NCI-H1930 (cell line): Measurements from ENCODE around the gene MAPK8IP2.

Source experiments
- DNase-seq, 2 experiments: peaks; one replicate each; lab custom pipeline; 2025; lab: John Stamatoyannopoulos, UW

Gene MAPK8IP2

GRCh38 chr22:50600538-50600937, at the start of gene MAPK8IP2:
Gene MAPK8IP2, plus strand, starts transcription at chr22:50600793. Its CDS starts 26 bp downstream, at chr22:50600819.
- peak; percentile 41 to 63 for DNase-seq

GRCh38 chr22:50551160-50551752, 49.3 kb upstream of the MAPK8IP2 start:
- no peak for DNase-seq

DNA sequence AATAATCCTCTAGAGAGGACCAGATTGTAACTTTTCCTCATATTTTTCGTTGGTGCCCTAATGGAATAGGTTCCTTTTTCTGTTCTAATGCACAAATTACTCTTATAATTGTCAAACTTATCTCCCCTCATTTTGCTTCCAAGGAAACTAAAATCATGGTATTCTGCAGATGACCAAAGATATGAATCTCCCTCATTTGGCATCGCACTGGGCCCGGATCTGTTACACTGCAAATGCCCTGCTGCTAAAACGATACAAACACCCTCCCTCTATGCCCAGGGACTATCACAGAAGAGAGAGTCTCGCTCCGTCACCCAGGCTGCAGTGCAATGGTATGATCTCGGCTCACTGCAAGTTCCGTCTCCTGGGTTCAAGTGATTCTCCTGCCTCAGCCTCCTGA, 47.3 kb upstream of the MAPK8IP2 start:
- no peak for DNase-seq

- no peak for DNase-seq
Observed at GRCh38 chr22:50556703-50557102, 43.9 kb upstream of the MAPK8IP2 start.

DNA sequence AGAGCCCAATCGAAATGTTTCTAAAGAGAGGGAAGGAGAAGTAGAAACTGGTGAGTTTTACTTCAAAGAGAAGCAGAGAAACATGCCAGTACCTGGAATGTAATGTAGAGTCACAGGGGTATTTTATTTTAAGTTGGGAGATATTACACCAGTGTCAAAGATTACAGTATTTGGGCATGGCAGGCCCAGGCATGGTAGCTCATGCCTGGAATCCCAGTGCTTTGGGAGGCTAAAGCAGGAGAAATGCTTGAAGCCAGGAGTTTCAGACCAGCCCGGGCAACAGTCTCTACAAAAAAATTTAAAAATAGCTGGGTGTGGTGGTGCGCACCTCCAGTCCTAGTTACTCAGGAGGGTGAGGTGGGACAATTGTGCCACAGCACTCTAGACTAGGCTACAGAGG, 40.6 kb upstream of the MAPK8IP2 start:
- no peak for DNase-seq

GRCh38 chr22:50561401-50562358, 38.9 kb upstream of the MAPK8IP2 start:
- no peak for DNase-seq

DNA sequence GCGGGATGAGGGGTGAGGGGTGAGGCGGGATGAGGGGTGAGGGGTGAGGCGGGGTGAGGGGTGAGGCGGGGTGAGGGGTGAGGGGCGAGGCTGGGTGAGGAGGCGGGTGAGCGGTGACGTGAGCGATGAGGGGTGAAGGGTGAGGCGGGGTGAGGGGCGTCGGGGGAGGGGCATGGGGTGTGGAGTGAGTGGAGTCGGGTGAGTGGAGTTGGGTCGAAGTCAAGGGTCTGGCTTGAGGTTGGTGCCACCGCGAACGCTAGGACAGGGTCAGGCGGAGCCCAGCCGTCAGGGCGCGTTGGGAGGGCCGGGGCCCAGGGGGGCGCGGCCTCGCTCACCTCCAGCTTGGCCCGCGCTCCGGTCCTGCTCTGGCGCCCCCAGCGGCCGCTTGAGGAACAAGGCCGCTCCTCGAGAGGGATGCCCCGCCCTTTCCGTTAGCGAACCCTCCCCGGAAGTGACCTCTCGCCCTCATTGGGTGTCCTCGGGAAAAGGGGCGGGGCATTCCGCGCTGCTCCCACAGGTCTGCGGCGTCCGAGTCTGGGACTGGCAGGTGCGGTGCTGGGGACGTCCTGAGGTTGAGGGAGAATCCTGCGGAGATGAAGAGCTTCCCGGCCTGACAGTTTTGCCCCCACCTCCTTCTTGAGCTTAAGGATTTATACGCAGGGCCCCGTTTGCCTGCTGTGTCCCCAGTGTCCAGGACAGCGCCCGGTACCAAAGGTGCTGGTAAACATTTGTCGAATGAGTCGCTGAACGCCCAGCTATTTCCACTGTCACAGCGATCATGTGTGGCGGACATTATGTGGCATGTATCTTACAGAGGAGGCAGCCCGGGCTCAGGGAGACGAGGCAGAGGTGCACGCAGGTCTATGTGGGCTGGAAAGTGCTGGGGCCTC, 37.8 kb upstream of the MAPK8IP2 start, which contains the start of gene SYCE3:
Gene SYCE3, minus strand, starts transcription at position 397 of the 890 bp plus-strand sequence. CDS start 6,514 bp downstream, outside the sequence.
- DNase-seq: peak; percentile 95 to 97

DNA sequence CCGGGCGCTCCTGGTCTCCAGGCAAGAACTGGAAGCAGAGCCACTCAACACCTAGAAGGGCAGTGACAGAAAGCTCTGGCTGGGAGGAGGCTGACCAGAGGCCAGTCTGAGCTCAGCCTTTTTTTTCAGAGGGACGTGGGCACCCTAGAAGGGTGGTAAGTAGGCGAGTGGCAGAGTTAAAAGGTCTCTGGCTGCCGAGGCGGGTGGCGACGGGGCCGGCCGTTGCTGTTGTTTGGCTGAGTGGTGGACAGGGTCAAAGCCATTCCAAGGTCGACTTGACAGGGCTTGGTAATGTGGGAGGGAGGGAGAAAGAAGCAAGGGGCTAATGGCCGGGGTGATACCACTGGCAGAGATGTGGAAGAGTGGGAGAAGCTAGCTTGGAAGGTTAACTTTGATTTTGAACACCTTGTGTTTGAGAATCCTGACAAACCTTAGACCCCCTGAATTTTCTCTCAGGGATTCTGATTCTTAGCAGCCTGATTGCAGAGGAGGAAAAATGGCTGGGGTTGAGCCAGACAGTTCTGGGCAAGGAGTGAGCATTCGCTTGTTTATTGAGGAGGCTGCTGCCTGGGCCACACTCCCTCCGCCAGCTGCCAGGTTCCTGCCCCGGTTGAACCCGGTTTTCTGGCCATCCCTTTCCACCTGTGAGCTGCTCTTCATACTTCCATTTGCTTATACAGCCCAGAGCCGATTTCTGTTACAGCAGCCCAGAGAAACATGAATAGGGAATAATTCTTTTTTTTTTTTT, 37.0 kb upstream of the MAPK8IP2 start:
- no peak for DNase-seq

GRCh38 chr22:50564289-50564688, 36.3 kb upstream of the MAPK8IP2 start:
- DNase-seq: no peak

DNA sequence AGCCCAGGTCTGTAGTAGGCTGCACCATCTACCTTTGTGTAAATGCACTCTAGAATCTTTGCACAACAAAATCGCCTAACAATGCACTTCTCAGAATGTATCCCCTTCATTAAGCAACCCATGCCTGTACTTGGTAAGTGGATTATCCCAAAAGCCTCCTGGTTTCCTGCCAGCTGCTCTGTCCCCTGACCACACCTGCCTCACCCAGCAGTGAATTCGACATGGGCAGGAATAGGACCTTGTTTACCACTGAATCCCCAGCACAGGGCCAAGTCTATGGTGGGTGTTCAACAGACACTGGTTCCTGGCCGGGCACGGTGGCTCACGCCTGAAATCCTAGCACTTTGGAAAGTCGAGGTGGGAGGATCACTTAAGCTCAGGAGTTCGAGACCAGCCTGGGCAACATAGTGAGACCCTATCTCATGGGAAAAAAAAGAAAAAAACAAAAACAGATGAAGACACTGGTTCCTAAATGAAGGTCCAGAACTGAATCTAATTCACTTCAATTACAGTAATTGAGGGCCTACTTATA, 32.8 kb upstream of the MAPK8IP2 start:
- no peak for DNase-seq

DNA sequence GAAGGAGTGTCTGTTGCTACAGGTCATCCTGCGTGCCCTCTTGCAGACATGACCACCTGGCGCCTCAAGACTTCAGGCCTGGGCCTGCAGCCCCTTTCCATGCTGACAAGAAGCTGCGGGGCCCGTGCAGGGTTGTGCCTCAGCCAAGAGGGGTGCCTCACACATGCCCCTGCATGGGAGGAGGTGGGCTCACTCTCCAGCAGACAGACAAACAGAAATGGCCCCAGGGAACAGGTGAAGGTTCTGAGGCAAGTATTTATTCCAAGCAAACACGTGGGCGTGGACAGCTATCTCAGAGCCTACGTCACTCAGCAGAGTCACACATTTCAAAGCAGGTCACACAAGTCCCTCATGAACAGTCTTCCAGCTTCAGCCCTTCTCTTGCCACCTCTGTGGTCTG, 32.0 kb upstream of the MAPK8IP2 start:
- no peak for DNase-seq

DNA sequence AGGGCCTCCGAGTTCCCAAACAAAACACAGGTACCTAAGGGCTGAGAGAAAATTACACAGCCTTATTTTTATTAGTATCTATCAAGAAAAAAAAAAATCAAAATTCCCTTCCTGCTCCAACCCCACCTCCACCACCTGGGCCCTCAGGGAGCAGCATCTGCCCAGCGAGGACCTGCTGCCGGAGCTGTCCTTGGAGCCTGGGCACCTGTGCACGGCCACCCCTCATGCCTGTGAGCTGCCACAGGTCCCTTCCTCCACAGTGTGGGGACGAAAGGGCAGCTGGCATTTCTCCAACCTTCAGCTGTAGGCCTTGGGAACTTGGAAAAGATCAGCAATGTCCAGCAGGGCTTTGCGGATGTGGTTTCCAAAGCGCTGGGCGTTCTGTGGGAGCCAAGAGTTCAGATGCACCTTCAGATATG, 31.5 kb upstream of the MAPK8IP2 start:
- DNase-seq: no peak

GRCh38 chr22:50569896-50570535, 30.6 kb upstream of the MAPK8IP2 start:
- DNase-seq: no peak

- DNase-seq: no peak
Observed at GRCh38 chr22:50570861-50571260, 29.7 kb upstream of the MAPK8IP2 start.

DNA sequence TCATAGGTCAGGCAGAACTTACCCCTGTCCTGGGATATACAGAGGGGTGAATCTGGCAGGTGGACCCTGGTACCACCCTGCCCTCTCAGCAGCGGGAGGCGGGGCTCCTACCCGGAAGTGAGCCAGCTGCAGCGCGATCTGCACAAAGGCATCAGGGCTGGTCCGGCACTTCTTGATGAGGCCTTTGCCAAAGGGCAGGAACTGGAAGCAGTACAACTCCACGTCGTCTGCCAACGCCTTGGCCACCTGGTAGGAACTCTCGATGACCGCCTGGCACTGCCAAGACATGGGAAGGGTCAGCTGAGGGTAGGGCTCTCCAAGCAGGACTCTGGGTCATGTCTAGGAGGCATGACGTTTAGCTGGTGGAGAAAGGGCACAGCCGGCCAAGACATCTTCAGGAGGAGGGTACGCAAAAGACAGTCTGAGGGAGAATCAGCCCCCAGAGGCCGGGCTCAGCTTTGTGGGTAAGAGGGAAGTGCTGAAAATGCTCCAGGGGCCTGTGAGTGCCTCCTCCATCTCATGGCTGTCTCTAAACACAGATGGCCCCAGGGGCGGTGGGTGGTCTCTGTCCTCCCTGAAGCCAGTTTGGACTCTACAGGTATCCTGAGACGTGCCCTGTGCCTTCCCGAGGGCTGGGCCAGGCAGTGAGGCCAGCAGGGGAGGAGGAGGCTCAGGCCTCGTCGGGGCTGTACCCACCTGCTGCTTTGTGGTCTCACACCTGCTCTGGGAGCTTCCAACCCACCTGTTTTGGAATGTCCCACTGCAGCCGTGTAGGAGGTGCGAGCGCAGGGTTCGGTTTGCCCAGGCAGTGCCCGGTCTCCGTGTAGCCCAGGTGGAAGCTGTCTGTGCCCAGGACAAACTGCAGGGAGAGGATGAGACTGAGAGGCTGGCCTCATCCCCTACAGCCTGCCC, 29.1 kb upstream of the MAPK8IP2 start:
- DNase-seq: no peak

DNA sequence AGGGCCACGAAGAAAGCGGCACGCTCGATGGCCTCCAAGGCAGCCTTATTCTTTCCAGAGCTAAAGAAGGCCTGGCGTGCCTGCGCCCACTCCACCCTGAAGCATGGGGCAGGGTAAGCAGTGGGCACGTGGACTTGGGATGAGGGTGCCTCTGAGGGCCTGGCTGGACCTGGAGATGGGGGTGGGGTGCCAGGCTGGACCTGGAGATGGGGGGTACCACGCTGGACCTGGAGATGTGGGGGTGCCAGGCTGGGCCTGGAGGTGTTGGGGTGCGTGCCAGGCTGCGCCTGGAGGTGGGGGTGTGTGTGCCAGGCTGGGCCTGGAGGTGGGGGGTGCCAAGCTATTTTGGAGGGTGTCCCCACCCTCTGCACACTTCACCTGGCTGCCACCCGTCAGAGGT, 27.6 kb upstream of the MAPK8IP2 start:
- DNase-seq: no peak

GRCh38 chr22:50573491-50574382, 26.9 kb upstream of the MAPK8IP2 start:
- DNase-seq: no peak

DNA sequence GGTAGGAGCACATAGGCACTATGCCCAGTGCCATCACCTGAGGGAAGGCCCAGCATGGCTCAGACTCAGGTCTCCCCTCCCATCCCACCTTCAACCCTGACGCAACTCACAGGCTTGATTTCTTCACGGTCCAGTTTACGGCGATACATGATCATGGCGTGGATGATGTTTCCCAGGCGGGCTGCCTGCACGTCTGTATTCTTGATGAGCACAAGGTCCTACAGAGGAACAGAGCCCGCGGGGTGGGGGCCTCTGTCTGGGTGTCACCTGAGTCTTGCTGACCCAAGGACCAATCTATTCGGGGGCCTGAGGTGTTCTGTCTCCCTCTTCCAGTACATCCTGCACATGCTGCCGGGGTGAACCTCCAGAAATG, 26.2 kb upstream of the MAPK8IP2 start:
- DNase-seq: no peak
